Keratinocyte (primary cell): ENCODE results near the gene USP48. TPM values are rescaled to one million over a fixed set of nuclear protein-coding genes. Genes with fewer than 3 reads are reported as not detected.

Experiments used
- DNase-seq: peaks from one replicate; pipeline ENCODE4 v3.0.0-alpha.2; 2011; ENCODE audit warnings: low read depth, missing footprints, low spot score
- FAIRE-seq: peaks from 2 replicates; lab custom pipeline; 2011; peaks lifted over from hg19 to GRCh38; lab: Jason Lieb, UNC
- H2AFZ ChIP-seq: 2 replicates; pipeline ENCODE4 v1.6.0; 2012; ENCODE audit warnings: low read length, control low read depth, inconsistent platforms; ENCODE audit not compliant: control insufficient read depth
- H3K27ac ChIP-seq: 2 replicates; pipeline ENCODE4 v1.5.1; 2011; ENCODE audit warnings: low read length; ENCODE audit not compliant: control insufficient read depth, insufficient read depth
- H3K27me3 ChIP-seq: 3 replicates; pipeline ENCODE4 v1.6.0; 2011; ENCODE audit warnings: low read length; ENCODE audit not compliant: control insufficient read depth, insufficient read depth; ENCODE audit errors: extremely low read depth
- H3K36me3 ChIP-seq, 2 experiments: 2 replicates in 1 of 2; 3 replicates in 1 of 2; pipeline ENCODE4 v1.5.1; 2011; ENCODE audit warnings: low read length in 2 of 2, mild to moderate bottlenecking in 1 of 2; ENCODE audit not compliant: control insufficient read depth in 2 of 2, insufficient read depth in 2 of 2; ENCODE audit errors: extremely low read depth in 1 of 2
- H3K4me1 ChIP-seq: 3 replicates; pipeline ENCODE4 v1.5.1; 2011; ENCODE audit warnings: low read length; ENCODE audit not compliant: control insufficient read depth, insufficient read depth; ENCODE audit errors: extremely low read depth
- H3K4me2 ChIP-seq: 3 replicates; pipeline ENCODE4 v1.6.0; 2011; ENCODE audit warnings: low read depth, low read length; ENCODE audit not compliant: control insufficient read depth, insufficient read depth; ENCODE audit errors: extremely low read depth
- H3K4me3 ChIP-seq, 3 experiments: fragments of 200-600 bp in 1 of 3; sonication (generic) in 1 of 3; 2 replicates in 2 of 3; 3 replicates in 1 of 3; pipeline ENCODE4 v1.5.1; 2011 to 2016; ENCODE audit warnings: low read length in 3 of 3, mild to moderate bottlenecking in 3 of 3, control low read depth in 2 of 3, inconsistent platforms in 1 of 3, low read depth in 1 of 3, mixed read lengths in 1 of 3, mixed run types in 1 of 3, moderate library complexity in 1 of 3; ENCODE audit not compliant: control insufficient read depth in 2 of 3, insufficient read depth in 2 of 3; ENCODE audit errors: extremely low read depth in 1 of 3
- H3K79me2 ChIP-seq: 2 replicates; pipeline ENCODE4 v1.6.0; 2012; ENCODE audit warnings: low read length; ENCODE audit not compliant: control insufficient read depth, insufficient read depth
- H3K9ac ChIP-seq: 3 replicates; pipeline ENCODE4 v1.6.0; 2011; ENCODE audit warnings: low read length; ENCODE audit not compliant: control insufficient read depth, insufficient read depth; ENCODE audit errors: extremely low read depth
- H3K9me1 ChIP-seq: 3 replicates; pipeline ENCODE4 v1.6.0; 2011; ENCODE audit warnings: low read length; ENCODE audit not compliant: control insufficient read depth, insufficient read depth; ENCODE audit errors: extremely low read depth
- H3K9me3 ChIP-seq: 2 replicates; pipeline ENCODE4 v1.5.1; 2012; ENCODE audit warnings: low read depth, low read length; ENCODE audit not compliant: control insufficient read depth
- H4K20me1 ChIP-seq: 3 replicates; pipeline ENCODE4 v1.6.0; 2011; ENCODE audit warnings: low read length; ENCODE audit not compliant: control insufficient read depth, insufficient read depth; ENCODE audit errors: extremely low read depth
- EZH2 ChIP-seq: IDR thresholded peaks from one replicate; pipeline ENCODE4 v1.6.1; 2012; ENCODE audit warnings: inconsistent platforms, mild to moderate bottlenecking, low read length, moderate library complexity
- dilution Hi-C: fragments of 300-500 bp; cut with MboI; formaldehyde crosslinking; loops from one replicate; pipeline ENCODE4 v1.7.0; 2020; ENCODE audit warnings: low sequenced_read_pairs; ENCODE audit not compliant: extremely low pct_ligation_motif_present
- polyA plus RNA-seq, 5 experiments: library from polyadenylated mRNA; depleted of rRNA in 3 of 5; stranded (reverse) in 3 of 5; stranded (forward) in 1 of 5; unstranded in 1 of 5; fragments of >200 nt; gene quantifications; 1 replicate in 1 of 5; 2 replicates in 3 of 5; 3 replicates in 1 of 5; pipeline versions ENCODE4 v1.2.1 to v1.2.3, GENCODE V29; 2011 to 2012; ENCODE audit warnings: missing spikeins in 2 of 5, low read depth in 1 of 5, low replicate concordance in 1 of 5
- TF ChIP-seq, protein P1 (sequence below), 3 experiments: IDR thresholded peaks in 1 of 3; conservative IDR thresholded peaks in 1 of 3; optimal IDR thresholded peaks in 1 of 3; 2 replicates in 2 of 3; 3 replicates in 1 of 3; pipeline versions ENCODE3 to v1.5.1; 2011; ENCODE audit warnings: low read length in 3 of 3, mild to moderate bottlenecking in 3 of 3, moderate library complexity in 2 of 3, control low read depth in 1 of 3, inconsistent platforms in 1 of 3; ENCODE audit not compliant: insufficient read depth in 2 of 3; ENCODE audit errors: extremely low read depth in 1 of 3

The USP48 gene
- polyA plus RNA-seq, 1 donor (not counting 4 experiments of a cell fraction or from before 2014, with no cell fraction given) = 33.0 TPM

DNA sequence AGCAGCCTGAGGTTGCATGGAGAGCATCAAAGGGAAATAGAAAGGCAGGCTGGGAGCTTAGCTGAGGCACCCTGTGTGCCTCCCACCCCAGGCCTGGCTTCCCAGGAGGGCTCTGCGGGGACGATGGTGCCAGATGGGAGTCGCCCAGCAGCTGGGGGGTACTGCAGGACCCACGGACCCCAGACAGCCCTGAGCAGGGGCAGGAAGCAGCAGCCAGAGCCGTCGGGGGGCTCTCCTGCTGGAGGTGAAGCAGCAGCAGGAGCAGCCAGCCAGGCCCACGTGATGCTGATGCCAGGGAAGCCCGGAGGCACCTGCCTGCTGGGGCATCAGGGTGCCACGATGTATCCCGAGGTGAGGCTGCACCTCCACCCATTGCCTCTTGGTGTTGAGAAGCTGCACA lies 134.2 kb downstream of the USP48 start:
- no peak for DNase-seq
- H2AFZ ChIP-seq = no peak overlapping the region
- H3K27ac ChIP-seq = no peak overlapping the region
- H4K20me1 ChIP-seq = no peaks in the 10 kb centered on the region
- no peaks in the 10 kb centered on the region for H3K79me2 ChIP-seq
- no peak for FAIRE-seq
- no peak overlapping the region for H3K4me3 ChIP-seq
- peaks cover 24% of the 10 kb centered on the region for H3K27me3 ChIP-seq
- peaks cover 7% of the 10 kb centered on the region for H3K4me1 ChIP-seq
- no peak overlapping the region for H3K4me2 ChIP-seq
- no peaks in the 10 kb centered on the region for H3K9me1 ChIP-seq
- H3K9me3 ChIP-seq = no peaks in the 10 kb centered on the region
- no peak for TF ChIP-seq EZH2
- no peak overlapping the region for H3K9ac ChIP-seq
- dilution Hi-C loops = no loop called here
- H3K36me3 ChIP-seq = no peaks in the 10 kb centered on the region

DNA sequence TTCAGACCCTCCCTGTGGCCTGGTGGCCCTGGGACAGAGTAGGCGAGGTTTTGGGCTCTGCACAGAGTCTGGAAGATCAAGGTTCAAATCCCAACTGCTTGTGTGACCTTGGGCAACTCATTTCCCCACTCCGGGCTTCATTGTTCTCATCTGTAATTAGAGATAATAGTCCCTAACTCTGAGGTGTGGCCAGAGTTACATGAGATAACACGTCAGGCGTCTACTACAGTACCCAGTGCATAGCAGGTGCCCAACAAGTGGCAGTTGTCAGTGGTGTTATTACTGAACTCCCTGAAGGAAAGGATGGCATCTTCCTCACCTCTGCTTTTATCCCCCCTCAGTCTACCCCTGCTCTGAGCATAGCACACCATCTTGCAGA lies 134.6 kb downstream of the USP48 start:
- Histone ChIP-seq H3K9ac (no peak overlapping the region), H3K27ac (no peak overlapping the region), H2AFZ (no peak overlapping the region), H4K20me1 (no peaks in the 10 kb centered on the region), H3K9me3 (no peaks in the 10 kb centered on the region), H3K4me2 (no peak overlapping the region), H3K4me1 (peaks cover 7% of the 10 kb centered on the region), H3K79me2 (no peaks in the 10 kb centered on the region), H3K36me3 (no peaks in the 10 kb centered on the region), H3K27me3 (peaks cover 24% of the 10 kb centered on the region), H3K9me1 (no peaks in the 10 kb centered on the region), H3K4me3 (no peak overlapping the region)
- no peak for TF ChIP-seq EZH2
- TF ChIP-seq, protein P1, sequence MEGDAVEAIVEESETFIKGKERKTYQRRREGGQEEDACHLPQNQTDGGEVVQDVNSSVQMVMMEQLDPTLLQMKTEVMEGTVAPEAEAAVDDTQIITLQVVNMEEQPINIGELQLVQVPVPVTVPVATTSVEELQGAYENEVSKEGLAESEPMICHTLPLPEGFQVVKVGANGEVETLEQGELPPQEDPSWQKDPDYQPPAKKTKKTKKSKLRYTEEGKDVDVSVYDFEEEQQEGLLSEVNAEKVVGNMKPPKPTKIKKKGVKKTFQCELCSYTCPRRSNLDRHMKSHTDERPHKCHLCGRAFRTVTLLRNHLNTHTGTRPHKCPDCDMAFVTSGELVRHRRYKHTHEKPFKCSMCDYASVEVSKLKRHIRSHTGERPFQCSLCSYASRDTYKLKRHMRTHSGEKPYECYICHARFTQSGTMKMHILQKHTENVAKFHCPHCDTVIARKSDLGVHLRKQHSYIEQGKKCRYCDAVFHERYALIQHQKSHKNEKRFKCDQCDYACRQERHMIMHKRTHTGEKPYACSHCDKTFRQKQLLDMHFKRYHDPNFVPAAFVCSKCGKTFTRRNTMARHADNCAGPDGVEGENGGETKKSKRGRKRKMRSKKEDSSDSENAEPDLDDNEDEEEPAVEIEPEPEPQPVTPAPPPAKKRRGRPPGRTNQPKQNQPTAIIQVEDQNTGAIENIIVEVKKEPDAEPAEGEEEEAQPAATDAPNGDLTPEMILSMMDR (optimal IDR thresholded peaks at IDR 0.05 in 1 of 3, IDR thresholded peaks at IDR 0.05 in 1 of 3, conservative IDR thresholded peaks at IDR 0.05 in 1 of 3; ENCODE audit: extremely low read depth in 1 of 3, insufficient read depth in 2 of 3, low read length in 3 of 3) = no peak
- FAIRE-seq (no peak), DNase-seq (no peak)
- dilution Hi-C loops = no loop called here
